H9 (cell line): Measurements from ENCODE around the gene LFNG. TPM values are rescaled to one million over a fixed set of nuclear protein-coding genes. Genes with fewer than 3 reads are reported as not detected.

Source experiments
- DNase-seq: peaks from one replicate; pipeline ENCODE4 v3.0.0-alpha.2; 2017
- H2AFZ ChIP-seq: one replicate; pipeline ENCODE4 v1.6.1; 2013; ENCODE audit warnings: mild to moderate bottlenecking, low read length, control low read depth, moderate library complexity
- H2AK5ac ChIP-seq: 2 replicates; pipeline ENCODE4 v1.6.1; 2013; ENCODE audit warnings: low read length, control low read depth, mixed read lengths; ENCODE audit not compliant: insufficient read length
- H2BK120ac ChIP-seq: one replicate; pipeline ENCODE4 v1.6.1; 2013; ENCODE audit warnings: low read depth, mild to moderate bottlenecking, low read length, control low read depth, inconsistent platforms; ENCODE audit not compliant: poor library complexity, severe bottlenecking
- H2BK12ac ChIP-seq: 2 replicates; pipeline ENCODE4 v1.6.1; 2013; ENCODE audit warnings: low read length, control low read depth, mixed read lengths, low read depth; ENCODE audit not compliant: insufficient read length
- H2BK15ac ChIP-seq: 2 replicates; pipeline ENCODE4 v1.6.1; 2013; ENCODE audit warnings: low read depth, low read length, control low read depth
- H2BK20ac ChIP-seq: one replicate; pipeline ENCODE4 v1.6.1; 2013; ENCODE audit warnings: low read depth, mild to moderate bottlenecking, low read length, control low read depth, inconsistent platforms; ENCODE audit not compliant: poor library complexity, severe bottlenecking
- H2BK5ac ChIP-seq: 2 replicates; pipeline ENCODE4 v1.6.1; 2013; ENCODE audit warnings: low read length, control low read depth, mixed read lengths; ENCODE audit not compliant: insufficient read length
- H3K14ac ChIP-seq: 2 replicates; pipeline ENCODE4 v1.6.1; 2013; ENCODE audit warnings: low read length, control low read depth; ENCODE audit not compliant: insufficient read depth
- H3K18ac ChIP-seq: 2 replicates; pipeline ENCODE4 v1.6.1; 2013; ENCODE audit warnings: low read depth, mild to moderate bottlenecking, mixed read lengths, low read length, control low read depth; ENCODE audit not compliant: insufficient read length
- H3K23ac ChIP-seq: 2 replicates; pipeline ENCODE4 v1.6.1; 2013; ENCODE audit warnings: low read length, control low read depth, mixed read lengths, low read depth; ENCODE audit not compliant: insufficient read length
- H3K23me2 ChIP-seq: 2 replicates; pipeline ENCODE4 v1.6.1; 2013; ENCODE audit warnings: low read depth, mild to moderate bottlenecking, mixed read lengths, low read length, control low read depth; ENCODE audit not compliant: insufficient read length, poor library complexity, severe bottlenecking
- H3K27ac ChIP-seq: 2 replicates; pipeline ENCODE4 v1.5.1; 2013; ENCODE audit warnings: low read length, control low read depth, mixed read lengths, low read depth; ENCODE audit not compliant: insufficient read length
- H3K27me3 ChIP-seq: 2 replicates; pipeline ENCODE4 v1.6.1; 2013; ENCODE audit warnings: low read length, control low read depth, inconsistent platforms; ENCODE audit not compliant: insufficient read depth
- H3K4ac ChIP-seq: 2 replicates; pipeline ENCODE4 v1.6.1; 2013; ENCODE audit warnings: low read depth, mild to moderate bottlenecking, control low read depth, inconsistent platforms, low read length, moderate library complexity
- H3K4me1 ChIP-seq: 2 replicates; pipeline ENCODE4 v1.6.1; 2013; ENCODE audit warnings: low read length, control low read depth, inconsistent platforms; ENCODE audit not compliant: insufficient read depth
- H3K4me2 ChIP-seq: 2 replicates; pipeline ENCODE4 v1.6.1; 2013; ENCODE audit warnings: low read length, control low read depth, mixed read lengths; ENCODE audit not compliant: insufficient read length, insufficient read depth
- H3K56ac ChIP-seq: 2 replicates; pipeline ENCODE4 v1.6.1; 2013; ENCODE audit warnings: low read depth, mild to moderate bottlenecking, mixed read lengths, low read length, control low read depth; ENCODE audit not compliant: insufficient read length
- H3K79me1 ChIP-seq: 2 replicates; pipeline ENCODE4 v1.6.1; 2013; ENCODE audit warnings: low read depth, mild to moderate bottlenecking, moderate library complexity, low read length, control low read depth, inconsistent platforms; ENCODE audit not compliant: insufficient read depth, poor library complexity, severe bottlenecking
- H3K79me2 ChIP-seq: 2 replicates; pipeline ENCODE4 v1.6.1; 2013; ENCODE audit warnings: low read length, control low read depth, inconsistent platforms; ENCODE audit not compliant: insufficient read depth
- H3K9ac ChIP-seq: 2 replicates; pipeline ENCODE4 v1.6.1; 2013; ENCODE audit warnings: low read length, control low read depth, mixed read lengths; ENCODE audit not compliant: insufficient read length; ENCODE audit errors: extremely low read depth
- H3K9me3 ChIP-seq: one replicate; pipeline ENCODE4 v1.6.1; 2013; ENCODE audit warnings: low read depth, low read length, inconsistent platforms; ENCODE audit not compliant: control insufficient read depth
- H3T11ph ChIP-seq: one replicate; pipeline ENCODE4 v1.6.1; 2013; ENCODE audit warnings: mild to moderate bottlenecking, low read length, control low read depth, inconsistent platforms
- H4K20me1 ChIP-seq: one replicate; pipeline ENCODE4 v1.6.1; 2013; ENCODE audit not compliant: control insufficient read depth, insufficient read length, insufficient read depth
- H4K5ac ChIP-seq: 2 replicates; pipeline ENCODE4 v1.6.1; 2013; ENCODE audit warnings: low read depth, mild to moderate bottlenecking, mixed read lengths, low read length, control low read depth; ENCODE audit not compliant: insufficient read length
- H4K8ac ChIP-seq: replicated peaks from 2 replicates; pipeline ENCODE4 v1.6.1; 2013; ENCODE audit warnings: low read length, control low read depth, mixed read lengths, low read depth; ENCODE audit not compliant: insufficient read length
- H4K91ac ChIP-seq: 2 replicates; pipeline ENCODE4 v1.6.1; 2013; ENCODE audit warnings: low read depth, mild to moderate bottlenecking, moderate library complexity, mixed read lengths, low read length, control low read depth; ENCODE audit not compliant: insufficient read length
- H3K27ac Mint-ChIP-seq, 3 experiments: 2 replicates in 2 of 3; 3 replicates in 1 of 3; pipeline ENCODE4 v1.8.0; 2020 to 2021; ENCODE audit warnings: mixed read lengths in 3 of 3, mild to moderate bottlenecking in 1 of 3, moderate library complexity in 1 of 3
- H3K27me3 Mint-ChIP-seq: 2 replicates; pipeline ENCODE4 v1.8.0; 2021; ENCODE audit warnings: low read depth, mild to moderate bottlenecking, moderate library complexity, mixed read lengths
- H3K36me3 Mint-ChIP-seq, 3 experiments: 2 replicates in 2 of 3; 3 replicates in 1 of 3; pipeline ENCODE4 v1.8.0; 2020 to 2021; ENCODE audit warnings: low read depth in 3 of 3, mixed read lengths in 3 of 3; ENCODE audit not compliant: insufficient read depth in 1 of 3
- H3K4me1 Mint-ChIP-seq, 2 experiments: 2 replicates each; pipeline ENCODE4 v1.8.0; 2020; ENCODE audit warnings: mixed read lengths in 2 of 2
- H3K4me3 Mint-ChIP-seq, 2 experiments: 2 replicates in 1 of 2; 3 replicates in 1 of 2; pipeline ENCODE4 v1.8.0; 2020 to 2021; ENCODE audit warnings: mild to moderate bottlenecking in 2 of 2, mixed read lengths in 2 of 2, moderate library complexity in 1 of 2
- H3K9me3 Mint-ChIP-seq, 2 experiments: 2 replicates in 1 of 2; 3 replicates in 1 of 2; pipeline ENCODE4 v1.8.0; 2020; ENCODE audit warnings: mild to moderate bottlenecking in 2 of 2, mixed read lengths in 2 of 2, moderate library complexity in 1 of 2
- CTCF ChIP-seq: fragments of 200-600 bp; sonication (generic); conservative IDR thresholded peaks from 3 replicates; pipeline ENCODE4 v1.8.0; 2021; ENCODE audit warnings: antibody characterized with exemption, mild to moderate bottlenecking
- WGBS: extraction: QIAGEN DNeasy Blood & Tissue Kit; methylation state at CpG from one replicate; pipeline ENCODE4 v1.1.7; 2013; ENCODE audit warnings: missing lambda C conversion rate, low lambda C conversion rate, mixed read lengths; ENCODE audit not compliant: insufficient read length; ENCODE audit errors: extremely low coverage; 5-methylcytosine and 5-hydroxymethylcytosine counted together
- total RNA-seq: library from RNA; stranded (reverse); gene quantifications from 2 replicates; pipeline ENCODE4 v1.2.1, GENCODE V29; 2021

The LFNG gene
- total RNA-seq, 1 experiment from 2014 or later: 52.9 TPM

- Mint-ChIP-seq H3K27ac (no peak overlapping the region), H3K27me3 (peaks cover 26% of the 10 kb centered on the region), H3K36me3 (no peaks in the 10 kb centered on the region), H3K4me1 (peaks cover 33 to 41% of the 10 kb centered on the region in 2 experiments), H3K9me3 (no peaks in the 10 kb centered on the region), H3K4me3 (no peak overlapping the region)
- Histone ChIP-seq H2BK15ac (no peak overlapping the region), H3K4me2 (no peak overlapping the region), H4K91ac (no peak overlapping the region), H2AFZ (no peak overlapping the region), H3K79me1 (no peaks in the 10 kb centered on the region), H2BK120ac (no peak overlapping the region), H2AK5ac (no peak overlapping the region), H3K9ac (no peak overlapping the region), H3K4me1 (peaks cover 4% of the 10 kb centered on the region; the same call in 1 of the 2 replicates), H4K20me1 (no peaks in the 10 kb centered on the region), H3K23ac (no peak overlapping the region), H3K18ac (no peak overlapping the region), H3K27ac (no peak overlapping the region), H4K8ac (no peak overlapping the region), H3K4ac (no peak overlapping the region), H3K9me3 (no peaks in the 10 kb centered on the region), H3K27me3 (no peaks in the 10 kb centered on the region; the same call in 1 of the 2 replicates), H4K5ac (no peak overlapping the region), H2BK20ac (no peak overlapping the region), H3K56ac (no peak overlapping the region), H3K79me2 (no peaks in the 10 kb centered on the region), H3T11ph (no peak overlapping the region), H3K23me2 (peaks cover 13% of the 10 kb centered on the region), H2BK5ac (no peak overlapping the region), H3K14ac (no peak overlapping the region; the same call in 1 of the 2 replicates), H2BK12ac (no peak overlapping the region)
- no CpG with 5 or more reads among the region's 8 CpGs for WGBS
- no peak for DNase-seq
- TF ChIP-seq CTCF: no peak
These were observed 3.4 kb upstream of the LFNG start for GRCh38 chr7:2516194-2516555.
